Epithelial cell of proximal tubule (primary cell): Measurements from ENCODE around the gene B3GNT3. TPM values are rescaled to one million over a fixed set of nuclear protein-coding genes. Genes with fewer than 3 reads are reported as not detected.
"Not testable (repeated sequence)": the region's sequence is repeated elsewhere in the genome, so short reads cannot be mapped to it uniquely, and the experiment has no call there.

ENCODE experiments used
- DNase-seq: peaks from one replicate; pipeline ENCODE4 v3.0.0-alpha.2; 2011; ENCODE audit warnings: low read depth
- H3K4me3 ChIP-seq: 2 replicates; pipeline ENCODE4 v1.5.1; 2011; ENCODE audit warnings: low read depth, mild to moderate bottlenecking, low read length
- total RNA-seq: library from RNA; depleted of rRNA; stranded (reverse); fragments of >200 nt; gene quantifications from 2 replicates; pipeline ENCODE4 v1.2.3, GENCODE V29; 2015
- TF ChIP-seq, protein P1 (sequence below): conservative IDR thresholded peaks from 2 replicates; pipeline ENCODE4 v1.5.1; 2012; ENCODE audit warnings: low read depth, mild to moderate bottlenecking, low read length

Gene B3GNT3
- total RNA-seq, 1 donor from 2014 or later = 17.3 TPM

DNA sequence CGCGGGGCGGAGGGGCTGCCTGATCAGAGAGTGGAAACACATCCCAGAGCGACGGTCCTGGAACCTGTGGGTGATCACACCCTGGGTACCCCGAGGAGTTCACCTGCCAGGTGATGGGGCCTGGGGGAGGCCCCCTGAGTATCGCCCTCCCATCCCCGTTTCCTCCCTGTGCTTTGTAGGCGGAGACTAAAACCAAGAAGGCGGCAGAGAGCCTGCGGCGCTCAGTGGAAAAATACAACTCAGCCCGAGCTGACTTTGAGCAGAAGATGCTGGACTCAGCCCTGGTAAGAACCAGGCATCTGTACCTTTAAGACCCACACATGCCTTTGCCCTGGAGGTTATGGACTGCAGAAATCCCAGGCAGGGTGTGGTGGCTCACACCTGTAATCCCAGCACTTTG lies 24.3 kb upstream of the B3GNT3 start:
- TF ChIP-seq, protein P1, sequence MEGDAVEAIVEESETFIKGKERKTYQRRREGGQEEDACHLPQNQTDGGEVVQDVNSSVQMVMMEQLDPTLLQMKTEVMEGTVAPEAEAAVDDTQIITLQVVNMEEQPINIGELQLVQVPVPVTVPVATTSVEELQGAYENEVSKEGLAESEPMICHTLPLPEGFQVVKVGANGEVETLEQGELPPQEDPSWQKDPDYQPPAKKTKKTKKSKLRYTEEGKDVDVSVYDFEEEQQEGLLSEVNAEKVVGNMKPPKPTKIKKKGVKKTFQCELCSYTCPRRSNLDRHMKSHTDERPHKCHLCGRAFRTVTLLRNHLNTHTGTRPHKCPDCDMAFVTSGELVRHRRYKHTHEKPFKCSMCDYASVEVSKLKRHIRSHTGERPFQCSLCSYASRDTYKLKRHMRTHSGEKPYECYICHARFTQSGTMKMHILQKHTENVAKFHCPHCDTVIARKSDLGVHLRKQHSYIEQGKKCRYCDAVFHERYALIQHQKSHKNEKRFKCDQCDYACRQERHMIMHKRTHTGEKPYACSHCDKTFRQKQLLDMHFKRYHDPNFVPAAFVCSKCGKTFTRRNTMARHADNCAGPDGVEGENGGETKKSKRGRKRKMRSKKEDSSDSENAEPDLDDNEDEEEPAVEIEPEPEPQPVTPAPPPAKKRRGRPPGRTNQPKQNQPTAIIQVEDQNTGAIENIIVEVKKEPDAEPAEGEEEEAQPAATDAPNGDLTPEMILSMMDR = no peak
- no peak overlapping the region for H3K4me3 ChIP-seq
- no peak for DNase-seq

GRCh38 chr19:17772172-17772571 lies 22.8 kb upstream of the B3GNT3 start:
- no peak for DNase-seq
- TF ChIP-seq, protein P1 = no peak
- H3K4me3 ChIP-seq = no peak overlapping the region

- no peak for DNase-seq
- H3K4me3 ChIP-seq = no peak overlapping the region
- TF ChIP-seq, protein P1 = peak; percentile 72
Measured at GRCh38 chr19:17775245-17775927, 19.6 kb upstream of the B3GNT3 start.

DNA sequence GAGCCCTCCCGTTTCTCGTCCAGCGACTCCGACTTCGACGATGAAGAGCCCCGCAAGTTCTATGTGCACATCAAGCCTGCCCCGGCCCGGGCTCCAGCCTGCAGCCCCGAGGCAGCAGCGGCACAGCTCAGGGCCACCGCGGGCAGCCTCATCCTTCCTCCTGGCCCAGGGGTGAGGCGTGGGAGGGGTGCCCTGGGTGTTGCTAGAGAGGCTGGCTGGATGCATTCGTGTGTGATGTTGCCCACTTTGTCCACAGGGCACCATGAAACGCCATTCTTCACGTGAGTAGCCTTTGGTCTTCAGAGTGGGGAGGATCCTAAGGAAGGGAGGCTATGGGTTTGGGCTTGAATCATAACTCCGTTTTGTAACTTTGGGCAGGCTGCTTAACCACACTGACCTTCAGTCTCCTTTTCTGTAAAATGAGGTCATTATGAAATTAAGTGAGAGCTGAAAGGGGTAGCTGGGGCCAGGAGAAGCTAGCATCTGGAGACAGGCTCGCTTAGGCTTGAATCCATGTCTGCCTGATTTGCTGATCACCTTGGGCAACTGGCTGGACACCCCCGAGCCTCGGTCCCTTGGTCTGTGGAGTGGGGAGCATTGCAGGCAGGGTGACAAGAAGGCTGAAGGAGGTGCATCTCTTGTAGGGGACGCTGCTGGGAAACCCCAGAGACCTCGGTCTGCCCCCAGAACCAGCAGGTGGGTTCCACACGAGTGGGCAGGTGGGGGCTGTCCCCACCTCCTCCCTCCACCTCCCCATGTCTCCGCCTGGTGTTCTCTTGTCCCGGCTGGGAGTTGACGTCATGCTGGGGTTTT lies 18.7 kb upstream of the B3GNT3 start:
- no peak overlapping the region for H3K4me3 ChIP-seq
- DNase-seq = no peak
- TF ChIP-seq, protein P1 = no peak

- H3K4me3 ChIP-seq, DNase-seq: not testable (repeated sequence)
Measured at GRCh38 chr19:17777840-17778239, 17.1 kb upstream of the B3GNT3 start.

DNA sequence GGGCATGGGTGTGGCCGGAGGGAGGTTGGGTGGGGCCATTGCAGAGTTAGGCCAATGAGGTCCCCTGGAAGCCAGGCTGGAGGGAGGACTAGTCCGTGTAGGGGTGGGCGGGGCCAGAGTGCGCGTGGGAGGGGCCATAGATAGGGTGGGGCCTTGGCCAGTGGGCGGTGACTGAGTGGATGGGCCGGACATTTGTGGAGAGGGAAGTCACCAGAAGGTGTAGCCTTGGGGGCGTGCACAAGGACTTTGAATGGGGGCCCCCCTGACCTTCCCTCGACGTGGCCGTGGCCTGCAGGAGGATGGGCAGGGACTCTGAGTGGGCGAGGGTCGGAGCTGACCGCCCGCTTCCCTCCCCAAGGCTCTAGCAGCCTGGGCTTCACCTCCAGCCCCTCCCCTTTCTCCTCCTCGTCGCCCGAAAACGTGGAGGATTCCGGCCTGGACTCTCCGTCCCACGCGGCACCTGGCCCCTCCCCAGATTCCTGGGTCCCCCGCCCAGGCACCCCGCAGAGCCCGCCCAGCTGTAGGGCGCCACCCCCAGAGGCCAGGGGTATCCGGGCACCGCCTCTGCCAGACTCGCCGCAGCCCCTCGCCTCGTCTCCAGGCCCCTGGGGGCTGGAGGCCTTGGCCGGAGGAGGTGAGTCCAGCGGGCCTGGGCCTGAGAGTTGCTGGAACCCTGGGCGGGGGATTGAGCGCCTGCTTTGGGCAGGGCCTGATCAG lies 16.5 kb upstream of the B3GNT3 start:
- TF ChIP-seq, protein P1 = no peak
- H3K4me3 ChIP-seq = peak overlapping the region; percentile 48
- no peak for DNase-seq
